NCI-H69 (cell line): ENCODE results near the gene SERPINB6.
"Not testable (repeated sequence)": the region's sequence is repeated elsewhere in the genome, so short reads cannot be mapped to it uniquely, and the experiment has no call there.

ENCODE experiments used
- DNase-seq: peaks from one replicate; lab custom pipeline; 2025; lab: John Stamatoyannopoulos, UW

SERPINB6 gene

GRCh38 chr6:2958331-2958711 is 13.0 kb downstream of the SERPINB6 start:
- no peak for DNase-seq

- DNase-seq, result no peak
These were observed 13.6 kb downstream of the SERPINB6 start for GRCh38 chr6:2957696-2958330.

- no peak for DNase-seq
These were observed 14.3 kb downstream of the SERPINB6 start for GRCh38 chr6:2956930-2957685.

- DNase-seq, result no peak
These were observed 18.3 kb downstream of the SERPINB6 start for GRCh38 chr6:2953098-2953497.

GRCh38 chr6:2952557-2953095 is 18.7 kb downstream of the SERPINB6 start:
- peak; percentile 70 for DNase-seq

- DNase-seq, result no peak
These were observed 19.6 kb downstream of the SERPINB6 start for GRCh38 chr6:2951728-2952127.

- no peak for DNase-seq
These were observed 20.7 kb downstream of the SERPINB6 start for GRCh38 chr6:2950713-2951112.

GRCh38 chr6:2949536-2950083 is 21.8 kb downstream of the SERPINB6 start:
- DNase-seq, result no peak

- no peak for DNase-seq
These were observed 22.2 kb downstream of the SERPINB6 start for GRCh38 chr6:2949121-2949520.

GRCh38 chr6:2948228-2949025 is 22.9 kb downstream of the SERPINB6 start:
- DNase-seq, result no peak

- DNase-seq, result no peak
These were observed 23.9 kb downstream of the SERPINB6 start for GRCh38 chr6:2947445-2947844.

- no peak for DNase-seq
These were observed 26.3 kb downstream of the SERPINB6 start for GRCh38 chr6:2945153-2945452.

- DNase-seq, result no peak
These were observed 26.8 kb downstream of the SERPINB6 start for GRCh38 chr6:2944405-2945152.

GRCh38 chr6:2943564-2943955 is 27.8 kb downstream of the SERPINB6 start:
- DNase-seq, result no peak

- no peak for DNase-seq
These were observed 28.3 kb downstream of the SERPINB6 start for GRCh38 chr6:2942914-2943563.

GRCh38 chr6:2942116-2942515 is 29.3 kb downstream of the SERPINB6 start:
- DNase-seq, result not testable (repeated sequence)

- no peak for DNase-seq
These were observed 30.5 kb downstream of the SERPINB6 start for GRCh38 chr6:2940851-2941250.

- DNase-seq, result no peak
These were observed 31.1 kb downstream of the SERPINB6 start for GRCh38 chr6:2940010-2940850.

GRCh38 chr6:2939315-2940009 is 31.9 kb downstream of the SERPINB6 start:
- no peak for DNase-seq

- DNase-seq, result peak; percentile 63
These were observed 32.7 kb downstream of the SERPINB6 start for GRCh38 chr6:2938632-2939083.
